WERI-Rb-1 (cell line): Measurements from ENCODE around the gene GADL1.

Experiments used
- DNase-seq: peaks from one replicate; pipeline ENCODE4 v3.0.0-alpha.2; 2020
- H3K27ac ChIP-seq: fragments of 250-450 bp; sonication (Bioruptor Pico); 2 replicates; pipeline ENCODE4 v1.5.1; 2020; ENCODE audit warnings: mild to moderate bottlenecking, moderate library complexity
- H3K27me3 ChIP-seq: fragments of 250-450 bp; sonication (Bioruptor Pico); 2 replicates; pipeline ENCODE4 v1.5.1; 2021; ENCODE audit warnings: mild to moderate bottlenecking, low read depth, moderate library complexity; ENCODE audit not compliant: insufficient read depth, severe bottlenecking
- H3K36me3 ChIP-seq: fragments of 250-450 bp; sonication (Bioruptor Pico); 2 replicates; pipeline ENCODE4 v1.5.1; 2020; ENCODE audit warnings: mild to moderate bottlenecking, moderate library complexity
- H3K4me3 ChIP-seq: 2 replicates; pipeline ENCODE4 v1.5.1; 2011; ENCODE audit warnings: low read depth, mild to moderate bottlenecking, control low read depth, low read length
- H3K9me3 ChIP-seq: fragments of 250-450 bp; sonication (Bioruptor Pico); 2 replicates; pipeline ENCODE4 v1.5.1; 2021; ENCODE audit warnings: mild to moderate bottlenecking, moderate library complexity; ENCODE audit not compliant: severe bottlenecking
- CTCF ChIP-seq: IDR thresholded peaks from 2 replicates; pipeline ENCODE4 v1.5.1; 2011; ENCODE audit warnings: low read depth, mild to moderate bottlenecking, control low read depth, inconsistent platforms, low read length

The GADL1 gene

GRCh38 chr3:30685267-30685667 lies 209.2 kb downstream of the GADL1 start:
- no peak for TF ChIP-seq CTCF
- H3K27ac ChIP-seq, result no peak overlapping the region
- H3K27me3 ChIP-seq, result no peaks in the 10 kb centered on the region
- no peak for DNase-seq
- H3K4me3 ChIP-seq, result no peak overlapping the region
- no peaks in the 10 kb centered on the region for H3K9me3 ChIP-seq
- no peaks in the 10 kb centered on the region for H3K36me3 ChIP-seq

DNA sequence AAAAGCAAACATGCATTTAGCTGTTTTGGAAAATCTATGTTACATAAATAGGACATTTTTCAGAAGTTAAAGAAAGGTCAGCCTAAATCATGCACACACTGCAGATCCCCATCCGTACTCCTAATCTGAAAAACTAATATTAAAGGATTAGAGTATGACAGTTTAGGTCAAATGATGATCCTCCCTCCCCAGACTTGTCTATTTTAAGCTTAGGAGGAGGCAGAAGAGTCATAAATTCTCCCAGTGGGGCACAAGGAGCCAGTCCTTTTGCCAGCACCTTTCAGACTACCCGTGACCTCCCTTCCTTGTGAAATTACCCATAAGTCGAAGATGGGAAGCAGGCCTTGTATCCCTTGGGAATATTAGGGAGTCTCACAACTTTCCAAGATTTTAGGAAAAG lies 210.1 kb downstream of the GADL1 start:
- Histone ChIP-seq H3K36me3 (no peaks in the 10 kb centered on the region), H3K4me3 (no peak overlapping the region), H3K27ac (no peak overlapping the region), H3K27me3 (no peaks in the 10 kb centered on the region), H3K9me3 (no peaks in the 10 kb centered on the region)
- TF ChIP-seq CTCF, result no peak
- no peak for DNase-seq

GRCh38 chr3:30683769-30684168 lies 210.7 kb downstream of the GADL1 start:
- Histone ChIP-seq H3K9me3 (no peaks in the 10 kb centered on the region), H3K27me3 (no peaks in the 10 kb centered on the region), H3K4me3 (no peak overlapping the region), H3K36me3 (no peaks in the 10 kb centered on the region), H3K27ac (no peak overlapping the region)
- DNase-seq, result no peak
- TF ChIP-seq CTCF, result no peak

DNA sequence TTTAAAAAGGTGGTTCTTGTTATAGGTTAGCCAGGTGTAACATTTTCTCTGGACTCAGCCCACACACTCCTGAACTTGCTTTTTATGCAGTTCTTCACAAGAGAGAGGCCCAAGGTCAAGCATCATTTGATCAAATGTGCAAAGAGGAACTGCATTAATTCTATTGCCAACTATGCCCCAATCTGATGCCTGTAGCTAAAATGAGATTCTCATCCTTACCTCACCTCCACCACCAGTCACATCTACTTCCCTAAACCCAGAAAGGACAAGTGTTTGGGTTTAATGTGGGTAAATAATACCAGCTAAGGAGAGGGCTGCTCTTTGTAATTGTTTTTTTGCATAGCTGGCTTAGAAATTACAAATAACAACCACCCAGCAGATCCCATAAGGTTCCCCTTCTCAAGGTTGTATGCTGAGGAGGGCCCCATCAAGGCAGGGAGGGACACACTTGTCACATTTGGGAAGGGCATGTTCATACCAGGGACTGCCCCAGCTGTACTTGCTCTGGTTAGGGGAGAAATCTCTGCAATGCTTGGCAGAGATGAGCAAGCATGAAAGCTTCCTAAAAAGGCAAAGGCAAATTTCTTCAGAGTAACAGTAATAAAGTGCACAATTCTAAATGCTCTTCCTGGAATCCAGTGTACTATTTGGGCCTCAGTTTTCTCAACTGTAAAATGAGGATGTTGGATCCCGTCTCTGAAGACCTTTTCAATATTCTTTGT lies 211.9 kb downstream of the GADL1 start:
- no peak for DNase-seq
- H3K36me3 ChIP-seq, result no peaks in the 10 kb centered on the region
- H3K27me3 ChIP-seq, result no peaks in the 10 kb centered on the region
- H3K9me3 ChIP-seq, result no peaks in the 10 kb centered on the region
- no peak overlapping the region for H3K27ac ChIP-seq
- no peak for TF ChIP-seq CTCF
- no peak overlapping the region for H3K4me3 ChIP-seq

DNA sequence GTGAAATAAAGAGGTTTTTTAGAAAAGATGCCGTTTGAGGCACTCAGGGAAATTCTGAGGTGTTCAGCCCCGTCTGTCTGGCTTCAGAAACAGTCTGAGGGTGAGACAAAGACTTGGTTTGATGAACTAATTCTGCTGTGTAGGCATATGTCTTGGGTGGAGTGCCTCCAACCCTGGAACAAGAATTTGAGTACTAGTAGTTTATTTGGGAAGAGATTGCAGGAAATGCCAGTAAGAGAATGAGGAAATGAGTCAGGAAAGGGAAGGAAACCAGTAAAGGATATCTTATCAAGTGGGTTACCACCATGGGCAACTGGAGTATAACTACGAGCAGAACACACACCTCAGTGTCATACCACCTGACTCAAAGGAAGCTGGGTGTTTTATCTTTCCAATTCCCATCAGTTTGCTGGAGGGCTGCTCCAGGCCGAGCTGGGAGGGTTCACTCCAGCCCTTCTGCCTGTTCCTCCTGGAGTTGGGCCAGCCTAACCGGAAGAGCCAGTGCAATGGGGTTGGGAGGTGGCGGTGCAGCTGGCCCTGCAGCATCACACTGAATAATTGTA lies 212.7 kb downstream of the GADL1 start:
- Histone ChIP-seq H3K4me3 (no peak overlapping the region), H3K36me3 (no peaks in the 10 kb centered on the region), H3K27me3 (no peaks in the 10 kb centered on the region), H3K9me3 (no peaks in the 10 kb centered on the region), H3K27ac (no peak overlapping the region)
- no peak for TF ChIP-seq CTCF
- DNase-seq, result no peak
